NCI-H524 treated with DMSO at 0.1 percent for 48 hours (cell line): ENCODE results near the gene KCNT2.
"Not testable (repeated sequence)": the region's sequence is repeated elsewhere in the genome, so short reads cannot be mapped to it uniquely, and the experiment has no call there.

Source experiments
- DNase-seq: peaks from one replicate; lab custom pipeline; 2025; lab: John Stamatoyannopoulos, UW

The KCNT2 gene

GRCh38 chr1:196513821-196514220 is 94.4 kb downstream of the KCNT2 start:
- no peak for DNase-seq

GRCh38 chr1:196510451-196510850 is 97.8 kb downstream of the KCNT2 start:
- no peak for DNase-seq

- not testable (repeated sequence) for DNase-seq
These were observed 104.0 kb downstream of the KCNT2 start for GRCh38 chr1:196504224-196504623.

GRCh38 chr1:196502437-196502836 is 105.8 kb downstream of the KCNT2 start:
- DNase-seq = no peak

GRCh38 chr1:196501760-196502428 is 106.3 kb downstream of the KCNT2 start:
- DNase-seq = no peak

GRCh38 chr1:196497817-196498216 is 110.4 kb downstream of the KCNT2 start:
- no peak for DNase-seq

GRCh38 chr1:196494766-196495165 is 113.5 kb downstream of the KCNT2 start:
- DNase-seq = no peak

GRCh38 chr1:196493881-196494280 is 114.4 kb downstream of the KCNT2 start:
- DNase-seq = no peak

- no peak for DNase-seq
These were observed 119.7 kb downstream of the KCNT2 start for GRCh38 chr1:196488579-196488978.

GRCh38 chr1:196486346-196486745 is 121.9 kb downstream of the KCNT2 start:
- no peak for DNase-seq

- no peak for DNase-seq
These were observed 126.6 kb downstream of the KCNT2 start for GRCh38 chr1:196481616-196482015.

- DNase-seq = no peak
These were observed 131.0 kb downstream of the KCNT2 start for GRCh38 chr1:196477262-196477661.

- no peak for DNase-seq
These were observed 140.9 kb downstream of the KCNT2 start for GRCh38 chr1:196467230-196467925.

GRCh38 chr1:196466654-196467053 is 141.6 kb downstream of the KCNT2 start:
- no peak for DNase-seq

- DNase-seq = no peak
These were observed 142.1 kb downstream of the KCNT2 start for GRCh38 chr1:196466166-196466565.

- DNase-seq = no peak
These were observed 143.7 kb downstream of the KCNT2 start for GRCh38 chr1:196464480-196464941.

- DNase-seq = no peak
These were observed 146.2 kb downstream of the KCNT2 start for GRCh38 chr1:196462086-196462485.

GRCh38 chr1:196461521-196461920 is 146.7 kb downstream of the KCNT2 start:
- DNase-seq = no peak

- DNase-seq = no peak
These were observed 148.9 kb downstream of the KCNT2 start for GRCh38 chr1:196459383-196459782.

GRCh38 chr1:196454792-196455191 is 153.4 kb downstream of the KCNT2 start:
- no peak for DNase-seq

GRCh38 chr1:196451103-196451502 is 157.1 kb downstream of the KCNT2 start:
- DNase-seq = no peak

- no peak for DNase-seq
These were observed 157.8 kb downstream of the KCNT2 start for GRCh38 chr1:196450143-196451095.
